ENCODE results near the gene ITGB6. TPM values are rescaled to one million over a fixed set of nuclear protein-coding genes. Genes with fewer than 3 reads are reported as not detected.

ITGB6 gene
- total RNA-seq, 4 donors from 2014 or later: 0.81 to 2.8 (median 1.0) TPM

- no peak for TF ChIP-seq CTCF (IDR thresholded peaks at IDR 0.05 in 4 of 5, conservative IDR thresholded peaks at IDR 0.05 in 1 of 5)
- no peak for TF ChIP-seq POLR2A (IDR thresholded peaks at IDR 0.05)
- Histone ChIP-seq H3K27me3 (no peaks in the 10 kb centered on the region), H3K4me1 (peaks cover 79 to 82% of the 10 kb centered on the region in 2 donors), H3K9me3 (no peaks in the 10 kb centered on the region), H3K27ac (peak overlapping the region; percentile 83 to 93 (median 87)), H3K36me3 (no peaks in the 10 kb centered on the region), H3K4me3 (no peak overlapping the region)
- ATAC-seq (no peak), DNase-seq (no peak)
- in situ Hi-C loops (cut with MboI; ENCODE audit: low sequenced_read_pairs in 4 of 4) (no loop called here), intact Hi-C loops (cut with DNase I; ENCODE audit: low total_unique reads) (no loop called here)
Measured at GRCh38 chr2:160222546-160223283, 22.6 kb upstream of the ITGB6 start.

DNA sequence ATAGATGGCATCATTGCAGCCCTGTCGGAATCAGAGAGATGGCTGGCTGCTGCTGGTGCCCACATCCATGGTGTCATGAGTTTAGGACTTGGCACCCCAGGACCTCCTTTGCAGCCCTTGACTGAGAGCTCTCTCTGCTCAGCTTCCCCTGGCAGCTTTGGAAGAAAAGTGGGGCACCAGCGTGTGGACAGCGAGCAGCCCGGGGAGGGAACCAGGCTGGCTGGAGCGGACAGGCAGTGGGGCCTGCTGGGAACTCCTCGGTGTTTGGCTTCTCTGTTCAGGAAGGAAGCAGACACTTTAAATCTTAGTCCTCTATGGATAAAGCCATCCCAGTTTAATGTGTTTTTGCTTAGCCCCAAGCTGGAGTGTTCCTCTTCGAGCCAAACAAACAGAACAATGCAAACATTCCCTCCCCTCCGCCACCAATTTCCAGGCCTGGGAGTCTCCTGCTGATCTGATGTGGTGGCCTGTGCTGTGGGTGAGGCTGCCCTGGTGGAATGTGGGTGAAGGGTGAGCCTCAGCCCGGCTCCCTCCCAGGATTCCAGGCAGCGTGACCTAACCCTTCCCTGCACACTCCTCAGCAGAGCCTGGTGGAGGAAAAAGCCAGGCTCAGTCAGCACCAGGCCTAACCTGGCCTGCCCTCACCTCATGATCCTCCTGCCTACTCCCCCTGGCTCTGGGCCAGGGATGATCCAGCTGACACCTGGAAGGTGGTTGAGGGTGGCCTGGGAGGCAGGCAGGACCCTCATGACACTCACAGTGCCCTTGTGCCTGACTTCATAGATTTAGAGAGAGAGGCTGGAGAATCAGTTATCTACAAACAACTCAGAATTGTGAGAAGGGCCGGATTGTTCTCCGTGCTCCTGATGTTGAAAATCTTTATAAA lies 21.6 kb upstream of the ITGB6 start:
- Histone ChIP-seq H3K4me3 (no peak overlapping the region), H3K36me3 (no peaks in the 10 kb centered on the region), H3K27ac (peak overlapping the region; percentile 83 to 93 (median 87)), H3K9me3 (no peaks in the 10 kb centered on the region), H3K4me1 (peaks cover 70 to 71% of the 10 kb centered on the region in 2 donors), H3K27me3 (no peaks in the 10 kb centered on the region)
- in situ Hi-C loops (cut with MboI; ENCODE audit: low sequenced_read_pairs in 4 of 4) (no loop called here), intact Hi-C loops (cut with DNase I; ENCODE audit: low total_unique reads) (no loop called here)
- TF ChIP-seq POLR2A (IDR thresholded peaks at IDR 0.05): no peak
- DNase-seq (peak; percentile 31 to 61), ATAC-seq (peak; percentile 32 to 42)

DNA sequence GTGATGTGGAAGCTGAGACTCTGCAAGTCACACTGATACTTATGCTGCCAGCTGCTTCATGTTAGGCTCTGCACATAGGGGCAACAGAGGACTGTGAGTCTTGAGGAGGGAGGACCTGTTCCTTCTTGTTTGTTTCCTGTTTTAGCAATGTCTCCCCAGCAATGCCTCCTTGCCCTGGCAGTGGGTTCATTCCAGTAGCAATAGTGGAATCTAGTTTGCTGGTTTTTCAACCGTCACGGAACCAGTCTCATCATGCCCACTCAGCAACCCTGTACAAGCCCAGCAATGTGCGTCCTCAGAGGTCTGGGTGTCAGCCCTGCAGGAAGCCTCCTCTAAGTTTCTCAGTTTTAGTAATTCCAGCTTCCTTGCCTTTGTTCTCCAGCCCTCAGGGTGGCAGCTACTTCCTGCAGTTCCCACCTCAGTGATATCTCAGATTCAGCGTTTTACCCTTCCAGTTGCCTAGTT lies 20.5 kb upstream of the ITGB6 start:
- Histone ChIP-seq H3K27ac (peak overlapping the region; percentile 83 to 93 (median 87)), H3K36me3 (no peaks in the 10 kb centered on the region), H3K4me3 (no peak overlapping the region), H3K9me3 (no peaks in the 10 kb centered on the region), H3K4me1 (peaks cover 61 to 67% of the 10 kb centered on the region in 2 donors), H3K27me3 (no peaks in the 10 kb centered on the region)
- ATAC-seq (peak; percentile 60 to 77), DNase-seq (peak in 1 of 2 donors; percentile 55)
- in situ Hi-C loops (cut with MboI; ENCODE audit: low sequenced_read_pairs in 4 of 4): no loop called here
- TF ChIP-seq POLR2A (IDR thresholded peaks at IDR 0.05) (no peak), CTCF (IDR thresholded peaks at IDR 0.05 in 4 of 5, conservative IDR thresholded peaks at IDR 0.05 in 1 of 5) (no peak)
- intact Hi-C loops (cut with DNase I; ENCODE audit: low total_unique reads): no loop called here

DNA sequence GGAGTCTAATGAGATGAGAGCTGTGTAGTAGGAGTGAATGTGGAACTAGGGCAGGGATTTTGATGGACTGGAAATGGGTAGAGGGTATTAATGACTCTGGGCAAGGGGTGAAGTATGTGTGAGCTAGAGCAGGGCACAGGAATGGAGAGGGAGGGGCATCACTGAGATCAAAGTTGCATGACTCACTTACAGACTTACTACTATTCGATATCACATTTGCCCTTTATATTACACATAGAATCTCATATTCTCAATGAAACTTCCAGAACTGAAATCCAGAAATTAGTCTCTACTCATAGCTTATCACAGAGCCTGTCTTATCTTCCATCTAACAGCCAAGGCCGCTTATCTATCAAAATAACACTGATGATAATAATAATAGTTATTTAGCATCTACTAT lies 20.0 kb upstream of the ITGB6 start:
- TF ChIP-seq CTCF (IDR thresholded peaks at IDR 0.05 in 4 of 5, conservative IDR thresholded peaks at IDR 0.05 in 1 of 5) (no peak), POLR2A (IDR thresholded peaks at IDR 0.05) (no peak)
- Histone ChIP-seq H3K9me3 (no peaks in the 10 kb centered on the region), H3K4me3 (no peak overlapping the region), H3K4me1 (peaks cover 61 to 67% of the 10 kb centered on the region in 2 donors), H3K27ac (peak overlapping the region; percentile 83 to 93 (median 87)), H3K27me3 (no peaks in the 10 kb centered on the region), H3K36me3 (no peaks in the 10 kb centered on the region)
- in situ Hi-C loops (cut with MboI; ENCODE audit: low sequenced_read_pairs in 4 of 4) (no loop called here), intact Hi-C loops (cut with DNase I; ENCODE audit: low total_unique reads) (no loop called here)
- DNase-seq (no peak), ATAC-seq (no peak)
